HG03571 (cell line): ENCODE measurements around the gene ZNF202.
"Not testable (repeated sequence)": the region's sequence is repeated elsewhere in the genome, so short reads cannot be mapped to it uniquely, and the experiment has no call there.

ENCODE experiments used
- ATAC-seq: cut with Tn5 transposase; IDR thresholded peaks from one replicate; pipeline ENCODE4 v1.9.1; 2021; ENCODE audit not compliant: unreplicated experiment

ZNF202 gene

DNA sequence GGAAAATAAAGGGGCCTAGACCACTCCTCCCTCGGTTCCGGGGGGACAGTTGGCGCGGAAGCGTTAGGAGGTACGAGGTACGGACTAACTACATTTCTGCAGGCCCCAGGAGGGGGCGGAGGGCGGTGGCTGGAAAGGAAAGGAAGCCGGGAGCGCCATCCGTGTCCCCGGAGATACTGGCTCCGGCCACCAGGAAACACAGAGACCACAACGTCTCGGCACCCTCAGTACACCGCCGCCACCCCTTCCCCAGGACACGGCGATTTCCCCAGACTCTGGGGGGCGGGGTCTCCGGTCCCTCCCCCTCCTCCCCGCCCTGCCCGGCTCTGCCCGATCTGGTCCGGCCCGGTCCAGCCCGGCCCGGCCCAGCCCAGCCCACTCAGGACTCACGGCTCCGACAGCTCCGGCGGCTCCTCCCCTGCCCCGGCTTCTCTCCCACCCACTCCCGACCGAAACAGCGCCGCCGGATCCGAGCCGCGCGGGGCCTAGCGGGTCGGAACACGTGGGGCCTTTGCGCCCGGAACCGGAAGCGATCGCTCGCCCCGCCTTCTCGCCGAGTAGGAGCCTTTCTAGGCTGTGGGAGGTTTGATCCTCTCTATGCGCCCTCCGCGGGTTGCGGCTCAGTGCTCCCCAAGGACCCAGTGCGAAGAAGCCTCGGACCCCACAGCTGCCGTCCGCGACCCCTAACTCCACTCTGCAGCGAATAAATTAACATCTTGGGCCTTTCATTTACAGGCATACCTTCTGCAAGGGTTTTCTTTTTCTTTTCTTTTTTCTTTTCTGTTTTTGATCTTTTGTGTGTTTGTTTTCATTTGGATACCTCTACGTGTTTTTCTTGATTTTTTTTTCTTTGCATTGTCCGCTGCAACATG lies at the start of gene ZNF202:
Gene ZNF202 (minus strand): TSS at position 502 of the 872 bp plus-strand sequence. CDS start 10,772 bp downstream, outside the sequence.
- peak; percentile 99 for ATAC-seq

DNA sequence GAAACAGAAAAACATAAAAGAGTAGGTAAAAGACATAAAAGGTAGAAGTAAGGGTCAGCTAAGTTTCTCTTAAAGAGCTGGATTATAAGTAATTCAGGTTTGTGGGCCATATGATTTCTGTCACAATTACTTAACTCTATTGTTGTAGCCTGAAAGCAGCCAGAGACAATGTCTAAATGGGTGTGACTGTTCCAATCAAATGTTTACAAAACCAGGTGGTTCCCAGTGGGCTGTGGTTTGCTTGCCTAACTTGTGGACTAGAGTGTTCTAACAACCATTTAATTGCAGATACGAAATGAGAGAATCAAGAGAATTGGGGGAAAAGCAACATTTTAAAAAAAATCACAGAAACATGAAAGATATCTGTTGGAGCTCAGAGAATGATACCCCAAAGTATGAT lies 42.1 kb upstream of the ZNF202 start:
- no peak for ATAC-seq

- ATAC-seq: no peak
Observed at GRCh38 chr11:123778511-123778910, 37.1 kb upstream of the ZNF202 start.

DNA sequence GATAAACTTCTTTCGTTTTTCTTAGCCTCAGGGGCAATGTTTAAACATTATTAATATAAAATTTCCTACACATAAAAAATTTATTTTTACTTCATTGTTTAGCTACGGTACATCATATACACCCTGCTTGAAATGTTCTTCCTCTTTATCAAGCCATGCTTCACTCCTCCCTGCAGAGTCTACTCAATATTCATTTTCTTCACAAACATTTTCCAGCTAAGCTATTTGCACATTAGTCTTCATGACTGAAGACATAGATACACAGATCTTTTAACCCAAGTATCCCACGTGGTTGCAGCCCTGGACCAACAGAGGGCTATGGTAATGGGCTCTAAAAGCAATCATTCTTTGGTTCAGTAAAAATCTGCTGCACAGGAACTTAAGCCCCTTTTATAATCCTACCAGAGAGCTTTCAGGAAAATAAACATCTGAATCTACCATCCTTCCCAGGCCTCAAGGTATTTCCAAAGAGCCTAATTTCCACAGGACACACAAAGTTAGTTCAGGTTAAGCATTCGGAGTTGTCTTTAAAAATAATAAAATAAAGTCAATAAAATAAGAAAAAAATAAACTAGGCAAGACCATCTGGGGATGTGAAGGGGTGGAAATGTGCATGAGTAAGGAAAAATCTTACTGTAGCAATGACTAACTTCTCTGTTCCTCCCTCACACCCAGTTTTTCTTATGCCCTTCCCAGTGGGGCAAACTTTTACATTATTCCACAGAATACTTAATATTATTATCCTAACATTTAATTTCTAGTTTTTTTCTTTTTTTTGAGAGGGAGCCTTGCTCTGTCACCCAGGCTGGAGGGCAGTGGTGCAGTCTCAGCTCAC lies 34.5 kb upstream of the ZNF202 start:
- ATAC-seq: no peak

GRCh38 chr11:123775289-123775688 lies 33.8 kb upstream of the ZNF202 start:
- ATAC-seq: no peak

DNA sequence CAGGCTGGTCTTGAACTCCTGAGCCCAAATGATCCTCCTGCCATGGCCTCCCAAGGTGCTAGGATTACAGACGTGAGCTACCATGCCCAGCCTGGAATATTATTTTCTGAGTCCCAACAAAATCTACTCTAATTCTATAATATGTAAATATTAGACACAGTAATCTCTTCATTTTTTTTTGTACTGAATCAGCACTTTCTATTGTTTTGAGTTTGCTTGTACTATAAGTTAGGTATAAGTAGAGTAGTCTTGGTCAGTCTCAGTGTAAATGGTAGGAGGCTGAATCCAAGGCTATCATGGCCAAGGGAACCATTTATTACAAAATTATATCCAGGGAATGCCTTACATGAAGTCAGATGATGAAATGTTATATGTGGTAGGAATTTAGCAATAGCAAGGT lies 32.5 kb upstream of the ZNF202 start:
- no peak for ATAC-seq

DNA sequence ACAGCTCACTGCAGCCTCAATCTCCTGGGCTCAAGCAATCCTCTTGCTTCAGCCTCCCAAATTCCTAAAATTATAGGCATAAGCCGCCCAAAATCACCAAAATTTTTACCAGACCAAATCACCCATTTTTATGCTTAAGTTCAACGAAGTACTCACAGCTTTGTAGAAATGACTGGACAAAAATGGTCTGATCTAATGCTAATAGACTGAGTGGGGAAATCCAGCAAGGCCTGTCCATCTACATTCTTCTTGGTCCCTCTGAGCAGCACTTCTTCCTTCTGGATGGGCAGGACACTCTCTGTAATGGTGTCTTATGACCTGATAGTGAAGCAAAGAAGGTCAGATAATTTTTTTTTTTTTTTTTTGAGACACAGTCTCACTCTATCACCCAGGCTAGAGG lies 31.6 kb upstream of the ZNF202 start:
- no peak for ATAC-seq

GRCh38 chr11:123771664-123772063 lies 30.2 kb upstream of the ZNF202 start:
- no peak for ATAC-seq

DNA sequence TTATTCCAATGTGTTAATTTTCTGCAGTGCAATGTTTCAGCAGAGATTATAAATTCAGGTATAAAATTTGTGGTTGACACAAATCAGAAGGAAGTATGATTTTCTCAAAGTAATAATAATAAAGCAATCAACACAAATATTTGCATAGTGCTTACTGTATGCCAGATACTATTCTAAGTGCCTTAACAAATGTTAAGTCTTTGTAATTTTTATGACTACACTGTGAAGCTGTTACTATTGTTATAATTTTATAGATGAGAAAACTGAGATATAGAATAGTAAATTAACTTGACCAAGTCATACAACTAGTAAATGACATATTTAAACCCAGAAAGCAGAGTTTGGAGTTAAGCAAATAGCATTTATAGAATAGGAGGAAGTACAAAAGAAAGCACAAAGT lies 29.3 kb upstream of the ZNF202 start:
- ATAC-seq: no peak

DNA sequence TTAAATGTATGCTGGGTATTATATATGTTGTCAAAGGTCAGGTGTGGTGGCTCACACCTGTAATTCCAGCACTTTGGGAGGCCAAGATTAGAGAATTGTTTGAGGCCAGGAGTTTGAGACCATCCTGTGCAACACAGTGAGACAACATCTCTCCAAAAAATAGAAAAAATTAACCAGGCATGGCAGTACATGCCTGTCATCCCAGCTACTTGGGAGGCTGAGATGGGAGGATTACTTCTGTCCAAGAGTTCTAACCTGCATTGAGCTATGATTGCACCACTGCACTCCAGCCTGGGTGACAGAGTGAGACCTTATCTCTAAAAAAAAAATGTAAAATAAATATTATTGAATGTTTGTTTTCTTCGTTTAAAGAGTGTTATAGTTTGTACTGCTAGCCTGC lies 24.1 kb upstream of the ZNF202 start:
- ATAC-seq: no peak

DNA sequence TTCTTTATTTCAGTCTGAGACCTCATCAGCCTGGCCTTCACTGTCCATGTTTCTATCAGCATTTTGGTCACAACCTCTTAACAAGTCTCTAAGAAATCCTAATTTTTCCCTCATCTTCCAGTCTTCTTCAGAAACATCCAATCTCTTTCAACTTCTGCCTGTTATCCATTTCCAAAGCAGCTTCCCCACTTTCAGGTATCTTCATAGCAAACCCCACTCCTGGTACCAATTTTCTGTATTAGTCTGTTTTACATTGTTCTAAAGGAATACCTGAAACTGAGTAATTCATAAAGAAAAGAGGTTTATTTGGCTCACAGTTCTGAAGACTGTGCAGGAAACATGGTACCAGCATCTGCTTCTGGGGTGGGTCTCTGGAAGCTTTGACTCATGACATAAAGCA lies 21.0 kb upstream of the ZNF202 start:
- ATAC-seq: no peak

- peak; percentile 63 for ATAC-seq
Observed at GRCh38 chr11:123760894-123761293, 19.4 kb upstream of the ZNF202 start.

DNA sequence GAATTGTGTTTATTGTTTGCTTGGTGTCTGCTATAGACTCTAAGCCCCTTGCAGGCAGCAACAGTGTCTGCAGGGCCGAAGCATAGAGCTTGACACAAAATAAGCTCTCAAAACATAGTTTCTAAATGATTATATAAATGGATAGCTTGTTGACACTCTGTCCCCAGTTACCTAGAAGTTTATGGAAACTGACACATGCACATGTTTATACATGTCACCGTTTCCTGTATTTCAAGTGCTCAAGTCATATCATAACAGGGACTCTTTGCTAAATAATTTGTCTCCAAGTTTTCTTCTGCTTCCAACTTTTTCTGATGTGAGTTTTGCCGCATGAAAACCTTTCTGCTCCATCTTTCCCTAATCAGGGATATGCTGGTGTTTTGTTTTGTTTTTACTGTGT lies 16.5 kb upstream of the ZNF202 start:
- no peak for ATAC-seq

GRCh38 chr11:123755813-123756212 lies 14.4 kb upstream of the ZNF202 start:
- no peak for ATAC-seq

DNA sequence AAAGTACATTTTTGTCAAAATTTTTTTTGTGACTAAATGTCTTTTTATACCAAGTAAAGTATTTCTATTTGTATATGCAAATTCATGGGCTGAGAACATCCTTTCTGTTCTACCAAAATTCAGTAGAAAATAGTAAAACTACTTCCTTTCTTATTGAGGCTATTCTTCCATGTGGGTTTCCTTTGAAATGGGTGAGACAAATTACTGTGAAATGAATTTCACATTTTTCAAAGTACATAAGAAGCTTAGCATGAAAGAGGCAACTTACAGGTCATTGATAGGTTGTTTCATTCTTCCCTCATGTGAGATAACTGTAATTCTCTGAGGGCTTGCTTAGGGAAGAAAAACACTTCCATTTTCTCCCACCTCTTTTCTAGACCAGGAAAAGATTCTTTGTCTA lies 13.9 kb upstream of the ZNF202 start:
- no peak for ATAC-seq

- ATAC-seq: no peak
Observed at GRCh38 chr11:123754101-123754568, 12.7 kb upstream of the ZNF202 start, which contains the start of gene OR6X1. TSS of gene OR6X1 (minus strand) at chr11:123754518. CDS start at chr11:123754518, 0 bp downstream.

GRCh38 chr11:123753110-123753509 lies 11.7 kb upstream of the ZNF202 start:
- ATAC-seq: no peak

- ATAC-seq: no peak
Observed at GRCh38 chr11:123751781-123752180, 10.3 kb upstream of the ZNF202 start.

DNA sequence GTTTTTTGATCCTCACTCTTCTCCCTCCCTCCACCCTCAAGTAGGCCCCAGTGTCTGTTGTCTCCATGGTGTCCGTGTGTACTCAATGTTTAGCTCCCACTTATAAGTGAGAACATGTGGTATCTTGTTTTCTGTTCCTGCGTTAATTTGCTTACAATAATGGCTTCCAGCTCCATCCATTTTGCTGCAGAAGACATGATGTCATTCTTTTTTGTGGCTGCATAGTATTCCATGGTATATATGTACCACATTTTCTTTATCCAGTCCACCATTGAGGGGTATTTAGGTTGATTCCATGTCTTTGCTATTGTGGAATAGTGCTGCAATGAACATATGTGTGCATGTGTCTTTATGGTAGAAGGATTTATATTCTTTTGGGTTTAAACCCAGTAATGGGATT lies 6.9 kb upstream of the ZNF202 start:
- not testable (repeated sequence) for ATAC-seq

- no peak for ATAC-seq
Observed at GRCh38 chr11:123745764-123746451, 4.4 kb upstream of the ZNF202 start.

- no peak for ATAC-seq
Observed at GRCh38 chr11:123742724-123743120, 1.3 kb upstream of the ZNF202 start.
